Nephron (organoid): ENCODE data around the gene DUSP9.
A peak's percentile ranks its signal among the peaks of the same experiment; 100 is the strongest.

Source experiments
- H3K27ac Mint-ChIP-seq, 3 experiments: 2 replicates each; pipeline ENCODE4 v1.8.0; 2020; ENCODE audit warnings: mixed read lengths in 3 of 3, mild to moderate bottlenecking in 2 of 3, moderate library complexity in 1 of 3
- H3K27me3 Mint-ChIP-seq: 2 replicates; pipeline ENCODE4 v1.8.0; 2021; ENCODE audit warnings: low read depth, mild to moderate bottlenecking, moderate library complexity, mixed read lengths
- H3K36me3 Mint-ChIP-seq: 2 replicates; pipeline ENCODE4 v1.8.0; 2020; ENCODE audit warnings: low read depth, mixed read lengths
- H3K4me1 Mint-ChIP-seq: 2 replicates; pipeline ENCODE4 v1.8.0; 2020; ENCODE audit warnings: mixed read lengths
- H3K4me3 Mint-ChIP-seq, 3 experiments: 2 replicates each; pipeline ENCODE4 v1.8.0; 2020; ENCODE audit warnings: mild to moderate bottlenecking in 3 of 3, mixed read lengths in 3 of 3, moderate library complexity in 2 of 3
- H3K9me3 Mint-ChIP-seq: 2 replicates; pipeline ENCODE4 v1.8.0; 2020; ENCODE audit warnings: mixed read lengths
- TF ChIP-seq, protein P1 (sequence below), 3 experiments: fragments of 200-600 bp; sonication (generic); IDR thresholded peaks; one replicate each; pipeline ENCODE4 v1.5.0; 2021; ENCODE audit warnings: antibody characterized with exemption in 3 of 3; ENCODE audit not compliant: unreplicated experiment in 3 of 3

The DUSP9 gene

DNA sequence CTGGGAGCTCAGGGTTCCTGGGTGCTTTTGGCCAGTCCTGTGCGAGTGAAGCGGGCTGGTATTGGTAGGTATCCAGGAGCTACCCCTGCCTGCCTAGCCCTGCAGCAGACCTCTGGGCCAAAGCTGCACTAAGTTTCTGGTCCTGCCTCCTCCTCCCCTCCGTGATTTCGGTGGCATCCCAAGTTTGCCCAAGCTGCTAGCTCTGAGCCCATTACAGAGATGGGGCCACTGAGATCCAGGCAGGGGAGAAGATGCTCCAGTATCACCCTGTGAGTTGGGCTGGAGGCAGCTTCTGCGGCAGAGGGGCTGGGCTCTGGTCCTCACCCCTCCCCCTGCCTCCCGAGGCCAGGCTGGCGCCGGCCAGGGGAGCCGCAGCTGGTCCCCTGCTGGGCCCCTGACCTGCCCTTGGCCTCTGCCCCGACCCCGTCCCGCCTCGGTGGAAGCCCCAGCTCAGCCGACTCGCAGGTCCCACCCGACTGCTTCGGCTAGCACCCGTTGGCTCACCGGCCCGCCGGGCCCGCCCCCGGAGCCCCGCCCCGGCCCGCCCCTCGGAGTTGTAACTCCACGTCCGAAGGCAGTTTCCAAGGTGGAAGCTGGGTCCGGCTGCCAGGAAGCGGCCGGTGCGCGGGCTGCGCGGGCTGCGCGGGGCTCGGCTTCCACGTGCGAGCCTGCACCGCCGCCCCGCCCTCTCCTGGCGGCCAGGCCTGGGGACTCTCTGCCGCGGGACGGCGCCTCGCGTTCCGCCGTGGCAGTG is at the start of gene DUSP9:
TSS of gene DUSP9 (plus strand) at position 584 of the 754 bp plus-strand sequence. CDS start 751 bp downstream, outside the sequence.
- peak within 1 kb of the TSS in 2 of 3 experiments; percentile 3 to 69 for H3K4me3 Mint-ChIP-seq
- H3K27ac Mint-ChIP-seq, result no peak within 1 kb of the TSS
- no peaks in the 10 kb centered on the region for H3K36me3 Mint-ChIP-seq
- H3K9me3 Mint-ChIP-seq, result peaks cover 7% of the 10 kb centered on the region
- H3K27me3 Mint-ChIP-seq, result peaks cover 50% of the 10 kb centered on the region
- TF ChIP-seq, protein P1, sequence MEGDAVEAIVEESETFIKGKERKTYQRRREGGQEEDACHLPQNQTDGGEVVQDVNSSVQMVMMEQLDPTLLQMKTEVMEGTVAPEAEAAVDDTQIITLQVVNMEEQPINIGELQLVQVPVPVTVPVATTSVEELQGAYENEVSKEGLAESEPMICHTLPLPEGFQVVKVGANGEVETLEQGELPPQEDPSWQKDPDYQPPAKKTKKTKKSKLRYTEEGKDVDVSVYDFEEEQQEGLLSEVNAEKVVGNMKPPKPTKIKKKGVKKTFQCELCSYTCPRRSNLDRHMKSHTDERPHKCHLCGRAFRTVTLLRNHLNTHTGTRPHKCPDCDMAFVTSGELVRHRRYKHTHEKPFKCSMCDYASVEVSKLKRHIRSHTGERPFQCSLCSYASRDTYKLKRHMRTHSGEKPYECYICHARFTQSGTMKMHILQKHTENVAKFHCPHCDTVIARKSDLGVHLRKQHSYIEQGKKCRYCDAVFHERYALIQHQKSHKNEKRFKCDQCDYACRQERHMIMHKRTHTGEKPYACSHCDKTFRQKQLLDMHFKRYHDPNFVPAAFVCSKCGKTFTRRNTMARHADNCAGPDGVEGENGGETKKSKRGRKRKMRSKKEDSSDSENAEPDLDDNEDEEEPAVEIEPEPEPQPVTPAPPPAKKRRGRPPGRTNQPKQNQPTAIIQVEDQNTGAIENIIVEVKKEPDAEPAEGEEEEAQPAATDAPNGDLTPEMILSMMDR (IDR thresholded peaks at IDR 0.05; ENCODE audit: unreplicated experiment in 3 of 3), result no peak
- no peaks in the 10 kb centered on the region for H3K4me1 Mint-ChIP-seq

DNA sequence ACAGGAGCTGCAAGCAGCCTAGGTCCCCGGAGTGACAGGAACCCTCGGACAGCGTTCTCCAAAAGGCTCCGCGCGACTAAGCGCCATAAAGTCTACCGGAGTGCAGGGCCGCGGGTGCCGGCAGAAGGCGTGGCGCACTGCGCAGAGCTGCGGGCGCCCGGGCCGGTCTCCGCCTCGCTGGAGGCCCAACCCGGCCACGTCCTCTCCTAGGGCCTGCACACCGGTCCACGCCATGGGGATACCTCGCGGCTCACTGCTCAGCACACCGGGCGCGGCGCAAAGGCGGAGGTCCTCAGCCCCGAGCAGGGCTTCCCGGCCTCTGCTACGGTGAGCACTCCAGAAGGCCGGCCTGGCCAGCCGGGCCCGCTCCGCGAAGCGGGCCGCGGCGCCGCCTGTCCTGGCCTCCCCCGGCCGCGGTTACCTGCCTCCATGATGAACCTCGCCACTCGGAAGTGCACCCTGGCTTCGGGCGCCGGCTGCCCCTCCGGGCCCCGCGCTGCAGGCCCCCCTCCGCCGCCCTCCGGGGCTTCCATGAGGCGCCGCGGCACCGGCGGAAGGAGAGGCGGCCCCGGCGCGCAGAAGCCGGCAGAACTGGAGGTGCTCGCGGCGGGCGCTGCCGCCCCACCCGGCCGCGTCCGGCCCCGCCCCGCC is 48.3 kb upstream of the DUSP9 start, which contains the start of gene CCNQ:
TSS of gene CCNQ (minus strand) at position 599 of the 651 bp plus-strand sequence. CDS start at position 533, 66 bp downstream.
- no peaks in the 10 kb centered on the region for H3K27me3 Mint-ChIP-seq
- H3K27ac Mint-ChIP-seq, result peak within 1 kb of the TSS in 2 of 3 experiments; percentile 40 to 54
- peak within 1 kb of the TSS; percentile 89 to 90 (median 90) for H3K4me3 Mint-ChIP-seq
- peaks cover 13% of the 10 kb centered on the region for H3K4me1 Mint-ChIP-seq
- peaks cover 19% of the 10 kb centered on the region for H3K36me3 Mint-ChIP-seq
- TF ChIP-seq, protein P1 (IDR thresholded peaks at IDR 0.05; ENCODE audit: unreplicated experiment in 3 of 3), result no peak
- peaks cover 33% of the 10 kb centered on the region for H3K9me3 Mint-ChIP-seq

DNA sequence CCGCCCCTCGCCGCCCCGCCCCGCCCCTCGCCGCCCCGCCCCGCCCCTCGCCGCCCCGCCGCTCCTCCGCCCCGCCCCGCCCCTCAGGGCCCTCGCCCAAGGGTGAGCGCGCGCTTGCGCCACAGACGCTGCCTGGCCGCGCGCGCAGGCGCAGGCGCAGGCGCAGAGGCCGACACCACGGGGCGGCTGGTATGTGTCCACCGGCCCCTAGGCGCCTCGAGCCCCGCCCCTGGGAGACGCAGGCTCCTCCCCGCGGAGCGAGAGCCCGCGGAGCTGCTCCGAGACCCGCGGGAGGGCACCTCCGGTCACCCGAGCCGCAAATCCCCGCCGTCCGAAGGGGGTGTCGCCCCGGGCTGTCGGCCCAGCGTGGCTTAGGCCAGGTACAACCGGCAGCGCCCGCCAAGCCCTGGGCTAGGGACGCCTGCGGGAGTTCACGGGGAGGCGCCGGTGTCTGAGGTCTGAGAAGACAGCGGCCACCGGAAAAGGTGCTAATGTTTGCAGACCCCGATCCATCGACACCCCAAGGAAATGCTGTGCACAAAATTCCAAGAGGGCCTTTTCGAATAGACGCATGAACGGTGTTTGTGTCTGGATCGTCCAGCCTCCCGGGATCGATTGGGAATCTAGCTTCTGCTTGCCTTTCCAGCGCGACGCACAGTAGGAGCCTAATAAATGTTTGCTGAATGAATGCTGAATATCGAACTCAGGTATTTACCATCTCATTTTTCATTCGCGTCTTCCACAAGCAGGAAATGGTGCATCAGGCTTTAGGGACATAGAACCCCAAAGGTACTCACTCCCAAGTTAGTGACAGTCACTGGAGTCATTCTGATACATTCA is 47.6 kb upstream of the DUSP9 start:
- Mint-ChIP-seq H3K36me3 (peaks cover 15% of the 10 kb centered on the region), H3K27me3 (no peaks in the 10 kb centered on the region)

GRCh38 chrX:153600032-153600373 is 47.0 kb upstream of the DUSP9 start:
- TF ChIP-seq, protein P1 (IDR thresholded peaks at IDR 0.05; ENCODE audit: unreplicated experiment in 3 of 3), result no peak
- peak overlapping the region in 2 of 3 experiments; percentile 4 to 32 for H3K27ac Mint-ChIP-seq
- peaks cover 15% of the 10 kb centered on the region for H3K36me3 Mint-ChIP-seq
- peak overlapping the region; percentile 79 to 87 (median 84) for H3K4me3 Mint-ChIP-seq
- H3K27me3 Mint-ChIP-seq, result no peaks in the 10 kb centered on the region
- peaks cover 34% of the 10 kb centered on the region for H3K9me3 Mint-ChIP-seq
- peaks cover 13% of the 10 kb centered on the region for H3K4me1 Mint-ChIP-seq

More for the DNA sequence above, 47.6 kb upstream of the DUSP9 start:
- H3K4me3 Mint-ChIP-seq, result peak overlapping the region; percentile 79 to 87 (median 84)
- peaks cover 34% of the 10 kb centered on the region for H3K9me3 Mint-ChIP-seq
- H3K27ac Mint-ChIP-seq, result peak overlapping the region in 2 of 3 experiments; percentile 4 to 32
- peaks cover 13% of the 10 kb centered on the region for H3K4me1 Mint-ChIP-seq
- TF ChIP-seq, protein P1 (IDR thresholded peaks at IDR 0.05; ENCODE audit: unreplicated experiment in 3 of 3), result no peak

DNA sequence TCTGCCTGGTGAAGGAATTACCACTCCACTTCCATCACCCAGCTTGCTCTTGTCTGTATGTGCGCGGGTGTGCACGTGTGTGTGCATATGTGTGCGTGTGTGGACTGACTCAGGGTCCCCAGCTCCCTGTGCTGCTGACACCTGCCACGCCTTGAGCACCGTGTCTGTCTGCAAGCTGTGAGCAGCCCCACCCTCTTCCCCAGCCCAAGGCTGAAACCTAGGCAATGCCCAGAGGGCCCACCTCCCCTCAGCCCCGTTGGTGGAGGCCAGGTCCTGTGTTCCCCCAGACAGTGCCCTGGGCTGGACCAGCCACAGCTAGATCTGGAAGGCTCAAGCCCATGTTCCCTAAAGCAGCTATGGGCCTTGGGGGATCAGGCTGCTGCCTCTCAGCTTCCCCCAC is 46.1 kb upstream of the DUSP9 start:
- TF ChIP-seq, protein P1 (IDR thresholded peaks at IDR 0.05; ENCODE audit: unreplicated experiment in 3 of 3), result no peak
- Mint-ChIP-seq H3K27ac (no peak overlapping the region), H3K27me3 (no peaks in the 10 kb centered on the region), H3K4me3 (peak overlapping the region; percentile 79 to 87 (median 84)), H3K4me1 (peaks cover 13% of the 10 kb centered on the region), H3K9me3 (peaks cover 29% of the 10 kb centered on the region), H3K36me3 (peaks cover 10% of the 10 kb centered on the region)
